Liver (tissue), 3 donors: ENCODE measurements around the gene ILF3.

Experiments used
- FOXA1 ChIP-seq: IDR thresholded peaks from 2 replicates; pipeline ENCODE4 v1.6.1; 2016; ENCODE audit warnings: antibody characterized with exemption
- GABPA ChIP-seq, 2 donors: IDR thresholded peaks in 1 of 2; conservative IDR thresholded peaks in 1 of 2; 2 replicates each; pipeline ENCODE4 v1.6.1; 2016; ENCODE audit warnings: antibody characterized with exemption in 2 of 2, mild to moderate bottlenecking in 1 of 2, moderate library complexity in 1 of 2
- JUND ChIP-seq, 2 donors: IDR thresholded peaks; 2 replicates each; pipeline ENCODE4 v1.6.1; 2016; ENCODE audit warnings: antibody characterized with exemption in 2 of 2
- NR2F2 ChIP-seq: IDR thresholded peaks from 2 replicates; pipeline ENCODE4 v1.6.1; 2016; ENCODE audit warnings: antibody characterized with exemption
- RAD21 ChIP-seq, 2 donors: IDR thresholded peaks; 2 replicates each; pipeline ENCODE4 v1.6.1; 2016; ENCODE audit warnings: antibody characterized with exemption in 2 of 2, mild to moderate bottlenecking in 2 of 2
- RXRA ChIP-seq, 2 donors: IDR thresholded peaks; 2 replicates each; pipeline ENCODE4 v1.6.1; 2017 to 2018; ENCODE audit warnings: antibody characterized with exemption in 2 of 2, mild to moderate bottlenecking in 1 of 2
- SP1 ChIP-seq: IDR thresholded peaks from 2 replicates; pipeline ENCODE4 v1.6.1; 2018; ENCODE audit warnings: antibody characterized with exemption, mild to moderate bottlenecking
- TAF1 ChIP-seq: conservative IDR thresholded peaks from 2 replicates; pipeline ENCODE4 v1.6.1; 2016; ENCODE audit warnings: antibody characterized with exemption, mild to moderate bottlenecking
- YY1 ChIP-seq: IDR thresholded peaks from 2 replicates; pipeline ENCODE4 v1.6.1; 2016; ENCODE audit warnings: antibody characterized with exemption, mild to moderate bottlenecking
- TF ChIP-seq, protein P1 (sequence below): fragments of 150-350 bp; IDR thresholded peaks from 2 replicates; pipeline ENCODE4 v1.5.1; 2017; ENCODE audit warnings: improper control_type of control experiment, low read depth, low read length; ENCODE audit not compliant: missing input control
- TF ChIP-seq, protein P2 (sequence below): IDR thresholded peaks from 2 replicates; pipeline ENCODE4 v1.6.1; 2016; ENCODE audit warnings: antibody characterized with exemption
- TF ChIP-seq, protein P3 (sequence below): IDR thresholded peaks from 2 replicates; pipeline ENCODE4 v1.6.1; 2016; ENCODE audit warnings: antibody characterized with exemption, mild to moderate bottlenecking
- TF ChIP-seq, protein P4 (sequence below): IDR thresholded peaks from 2 replicates; pipeline ENCODE4 v1.6.1; 2016; ENCODE audit warnings: antibody characterized with exemption
- TF ChIP-seq, protein P5 (sequence below): IDR thresholded peaks from 2 replicates; pipeline ENCODE4 v1.6.1; 2016; ENCODE audit warnings: antibody characterized with exemption
- donor health status: healthy.
- donor health status: healthy.

DNA sequence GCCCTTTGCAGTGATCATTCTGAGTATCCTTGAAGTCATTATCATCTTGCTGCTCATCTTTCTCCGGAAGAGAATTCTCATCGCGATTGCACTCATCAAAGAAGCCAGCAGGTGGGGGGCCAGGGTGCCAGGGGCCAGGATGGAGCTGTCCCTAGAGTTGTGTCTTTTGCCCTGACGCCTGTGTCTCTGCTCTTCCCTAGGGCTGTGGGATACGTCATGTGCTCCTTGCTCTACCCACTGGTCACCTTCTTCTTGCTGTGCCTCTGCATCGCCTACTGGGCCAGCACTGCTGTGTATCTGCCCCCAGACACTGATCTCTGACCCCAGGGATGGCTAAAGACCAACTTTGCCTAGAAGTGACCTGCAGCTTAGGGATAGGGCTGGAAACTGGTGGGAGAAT is 19.2 kb upstream of the ILF3 start:
- TF ChIP-seq RAD21 (IDR thresholded peaks at IDR 0.05) (no peak), GABPA (IDR thresholded peaks at IDR 0.05 in 1 of 2, conservative IDR thresholded peaks at IDR 0.05 in 1 of 2) (no peak), SP1 (no peak), TAF1 (no peak), RXRA (IDR thresholded peaks at IDR 0.05) (no peak), JUND (IDR thresholded peaks at IDR 0.05) (no peak), NR2F2 (no peak), YY1 (no peak), FOXA1 (no peak)
- TF ChIP-seq, protein P1, sequence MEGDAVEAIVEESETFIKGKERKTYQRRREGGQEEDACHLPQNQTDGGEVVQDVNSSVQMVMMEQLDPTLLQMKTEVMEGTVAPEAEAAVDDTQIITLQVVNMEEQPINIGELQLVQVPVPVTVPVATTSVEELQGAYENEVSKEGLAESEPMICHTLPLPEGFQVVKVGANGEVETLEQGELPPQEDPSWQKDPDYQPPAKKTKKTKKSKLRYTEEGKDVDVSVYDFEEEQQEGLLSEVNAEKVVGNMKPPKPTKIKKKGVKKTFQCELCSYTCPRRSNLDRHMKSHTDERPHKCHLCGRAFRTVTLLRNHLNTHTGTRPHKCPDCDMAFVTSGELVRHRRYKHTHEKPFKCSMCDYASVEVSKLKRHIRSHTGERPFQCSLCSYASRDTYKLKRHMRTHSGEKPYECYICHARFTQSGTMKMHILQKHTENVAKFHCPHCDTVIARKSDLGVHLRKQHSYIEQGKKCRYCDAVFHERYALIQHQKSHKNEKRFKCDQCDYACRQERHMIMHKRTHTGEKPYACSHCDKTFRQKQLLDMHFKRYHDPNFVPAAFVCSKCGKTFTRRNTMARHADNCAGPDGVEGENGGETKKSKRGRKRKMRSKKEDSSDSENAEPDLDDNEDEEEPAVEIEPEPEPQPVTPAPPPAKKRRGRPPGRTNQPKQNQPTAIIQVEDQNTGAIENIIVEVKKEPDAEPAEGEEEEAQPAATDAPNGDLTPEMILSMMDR = no peak
- TF ChIP-seq, protein P2, sequence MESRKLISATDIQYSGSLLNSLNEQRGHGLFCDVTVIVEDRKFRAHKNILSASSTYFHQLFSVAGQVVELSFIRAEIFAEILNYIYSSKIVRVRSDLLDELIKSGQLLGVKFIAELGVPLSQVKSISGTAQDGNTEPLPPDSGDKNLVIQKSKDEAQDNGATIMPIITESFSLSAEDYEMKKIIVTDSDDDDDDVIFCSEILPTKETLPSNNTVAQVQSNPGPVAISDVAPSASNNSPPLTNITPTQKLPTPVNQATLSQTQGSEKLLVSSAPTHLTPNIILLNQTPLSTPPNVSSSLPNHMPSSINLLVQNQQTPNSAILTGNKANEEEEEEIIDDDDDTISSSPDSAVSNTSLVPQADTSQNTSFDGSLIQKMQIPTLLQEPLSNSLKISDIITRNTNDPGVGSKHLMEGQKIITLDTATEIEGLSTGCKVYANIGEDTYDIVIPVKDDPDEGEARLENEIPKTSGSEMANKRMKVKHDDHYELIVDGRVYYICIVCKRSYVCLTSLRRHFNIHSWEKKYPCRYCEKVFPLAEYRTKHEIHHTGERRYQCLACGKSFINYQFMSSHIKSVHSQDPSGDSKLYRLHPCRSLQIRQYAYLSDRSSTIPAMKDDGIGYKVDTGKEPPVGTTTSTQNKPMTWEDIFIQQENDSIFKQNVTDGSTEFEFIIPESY = no peak
- TF ChIP-seq, protein P3, sequence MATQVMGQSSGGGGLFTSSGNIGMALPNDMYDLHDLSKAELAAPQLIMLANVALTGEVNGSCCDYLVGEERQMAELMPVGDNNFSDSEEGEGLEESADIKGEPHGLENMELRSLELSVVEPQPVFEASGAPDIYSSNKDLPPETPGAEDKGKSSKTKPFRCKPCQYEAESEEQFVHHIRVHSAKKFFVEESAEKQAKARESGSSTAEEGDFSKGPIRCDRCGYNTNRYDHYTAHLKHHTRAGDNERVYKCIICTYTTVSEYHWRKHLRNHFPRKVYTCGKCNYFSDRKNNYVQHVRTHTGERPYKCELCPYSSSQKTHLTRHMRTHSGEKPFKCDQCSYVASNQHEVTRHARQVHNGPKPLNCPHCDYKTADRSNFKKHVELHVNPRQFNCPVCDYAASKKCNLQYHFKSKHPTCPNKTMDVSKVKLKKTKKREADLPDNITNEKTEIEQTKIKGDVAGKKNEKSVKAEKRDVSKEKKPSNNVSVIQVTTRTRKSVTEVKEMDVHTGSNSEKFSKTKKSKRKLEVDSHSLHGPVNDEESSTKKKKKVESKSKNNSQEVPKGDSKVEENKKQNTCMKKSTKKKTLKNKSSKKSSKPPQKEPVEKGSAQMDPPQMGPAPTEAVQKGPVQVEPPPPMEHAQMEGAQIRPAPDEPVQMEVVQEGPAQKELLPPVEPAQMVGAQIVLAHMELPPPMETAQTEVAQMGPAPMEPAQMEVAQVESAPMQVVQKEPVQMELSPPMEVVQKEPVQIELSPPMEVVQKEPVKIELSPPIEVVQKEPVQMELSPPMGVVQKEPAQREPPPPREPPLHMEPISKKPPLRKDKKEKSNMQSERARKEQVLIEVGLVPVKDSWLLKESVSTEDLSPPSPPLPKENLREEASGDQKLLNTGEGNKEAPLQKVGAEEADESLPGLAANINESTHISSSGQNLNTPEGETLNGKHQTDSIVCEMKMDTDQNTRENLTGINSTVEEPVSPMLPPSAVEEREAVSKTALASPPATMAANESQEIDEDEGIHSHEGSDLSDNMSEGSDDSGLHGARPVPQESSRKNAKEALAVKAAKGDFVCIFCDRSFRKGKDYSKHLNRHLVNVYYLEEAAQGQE = no peak
- TF ChIP-seq, protein P4, sequence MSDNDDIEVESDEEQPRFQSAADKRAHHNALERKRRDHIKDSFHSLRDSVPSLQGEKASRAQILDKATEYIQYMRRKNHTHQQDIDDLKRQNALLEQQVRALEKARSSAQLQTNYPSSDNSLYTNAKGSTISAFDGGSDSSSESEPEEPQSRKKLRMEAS = no peak
- TF ChIP-seq, protein P5, sequence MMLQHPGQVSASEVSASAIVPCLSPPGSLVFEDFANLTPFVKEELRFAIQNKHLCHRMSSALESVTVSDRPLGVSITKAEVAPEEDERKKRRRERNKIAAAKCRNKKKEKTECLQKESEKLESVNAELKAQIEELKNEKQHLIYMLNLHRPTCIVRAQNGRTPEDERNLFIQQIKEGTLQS = no peak
